HS-5 (cell line): ENCODE measurements around the gene OSBP2.
"Not testable (repeated sequence)": the region's sequence is repeated elsewhere in the genome, so short reads cannot be mapped to it uniquely, and the experiment has no call there.

Source experiments
- DNase-seq: peaks from one replicate; pipeline ENCODE4 v3.0.0-alpha.2; 2012; ENCODE audit warnings: low read depth

Gene OSBP2

GRCh38 chr22:30679895-30680690 lies 14.6 kb upstream of the OSBP2 start:
- DNase-seq: not testable (repeated sequence)

GRCh38 chr22:30680991-30681770 lies 13.5 kb upstream of the OSBP2 start:
- DNase-seq: no peak

GRCh38 chr22:30681831-30682230 lies 12.8 kb upstream of the OSBP2 start:
- DNase-seq: no peak

- DNase-seq: no peak
Measured at GRCh38 chr22:30685178-30685577, 9.5 kb upstream of the OSBP2 start.

GRCh38 chr22:30687358-30687757 lies 7.3 kb upstream of the OSBP2 start:
- DNase-seq: no peak

- DNase-seq: no peak
Measured at GRCh38 chr22:30689622-30690021, 5.1 kb upstream of the OSBP2 start.

GRCh38 chr22:30691204-30691603 lies 3.5 kb upstream of the OSBP2 start:
- DNase-seq: no peak

GRCh38 chr22:30694171-30694639 lies 469 bp upstream of the OSBP2 start:
- DNase-seq: no peak

- no peak for DNase-seq
Measured at GRCh38 chr22:30695351-30695851, 727 bp downstream of the OSBP2 start.

- DNase-seq: no peak
Measured at GRCh38 chr22:30695871-30696655, 1.4 kb downstream of the OSBP2 start.

- DNase-seq: no peak
Measured at GRCh38 chr22:30697975-30698374, 3.3 kb downstream of the OSBP2 start.

- DNase-seq: peak; percentile 32
Measured at GRCh38 chr22:30701872-30702271, 7.2 kb downstream of the OSBP2 start.

- no peak for DNase-seq
Measured at GRCh38 chr22:30702856-30703255, 8.2 kb downstream of the OSBP2 start.

- DNase-seq: no peak
Measured at GRCh38 chr22:30704978-30705377, 10.3 kb downstream of the OSBP2 start.

GRCh38 chr22:30705710-30706651 lies 11.3 kb downstream of the OSBP2 start:
- DNase-seq: peak; percentile 90

- not testable (repeated sequence) for DNase-seq
Measured at GRCh38 chr22:30709980-30710379, 15.3 kb downstream of the OSBP2 start.

GRCh38 chr22:30712094-30712493 lies 17.4 kb downstream of the OSBP2 start:
- DNase-seq: no peak

GRCh38 chr22:30714062-30714461 lies 19.4 kb downstream of the OSBP2 start:
- DNase-seq: no peak

- DNase-seq: peak; percentile 98
Measured at GRCh38 chr22:30717331-30717921, 22.8 kb downstream of the OSBP2 start.

- no peak for DNase-seq
Measured at GRCh38 chr22:30717952-30718351, 23.3 kb downstream of the OSBP2 start.

- DNase-seq: no peak
Measured at GRCh38 chr22:30718491-30718890, 23.8 kb downstream of the OSBP2 start.
